Measurements from ENCODE around the gene LARP1.
"Not testable (repeated sequence)": the region's sequence is repeated elsewhere in the genome, so short reads cannot be mapped to it uniquely, and the experiment has no call there.

The LARP1 gene

DNA sequence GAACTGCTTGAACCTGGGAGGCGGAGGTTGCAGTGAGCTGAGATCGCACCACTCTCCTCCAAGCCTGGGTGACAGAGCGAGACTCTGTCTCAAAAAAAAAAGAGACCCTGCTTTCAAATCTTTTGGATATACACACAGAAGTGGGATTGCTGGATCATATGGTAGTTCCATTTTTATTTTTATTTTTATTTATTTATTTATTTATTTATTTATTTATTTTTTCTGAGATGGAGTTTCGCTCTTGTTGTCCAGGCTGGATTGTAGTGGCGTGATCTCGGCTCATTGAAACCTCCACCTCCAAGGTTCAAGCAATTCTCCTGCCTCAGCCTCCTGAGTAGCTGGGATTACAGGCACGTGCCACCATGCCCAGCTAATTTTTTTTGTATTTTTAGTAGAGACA, 19.8 kb upstream of the LARP1 start:
- not testable (repeated sequence) for DNase-seq

DNA sequence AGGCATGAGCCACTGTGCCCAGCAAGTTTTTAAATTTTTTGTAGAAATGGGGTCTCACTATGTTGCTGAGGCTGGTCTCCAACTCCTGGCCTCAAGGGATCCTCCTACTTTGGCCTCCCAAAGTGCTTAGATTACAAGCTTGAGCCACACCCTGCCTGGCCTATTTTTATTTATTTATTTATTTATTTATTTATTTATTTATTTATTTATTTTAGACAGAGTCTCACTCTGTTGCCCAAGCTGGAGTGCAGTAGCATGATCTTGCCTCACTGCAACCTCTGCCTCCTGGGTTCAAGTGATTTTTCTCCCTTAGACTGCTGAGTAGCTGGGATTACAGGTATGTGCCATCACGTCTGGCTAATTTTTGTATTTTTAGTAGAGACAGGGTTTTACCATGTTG, 18.8 kb upstream of the LARP1 start:
- not testable (repeated sequence) for DNase-seq

GRCh38 chr5:154737667-154738320, 17.4 kb upstream of the LARP1 start:
- no peak for DNase-seq

GRCh38 chr5:154740483-154740882, 14.7 kb upstream of the LARP1 start:
- peak; percentile 49 for DNase-seq

GRCh38 chr5:154740957-154741356, 14.2 kb upstream of the LARP1 start:
- DNase-seq = peak; percentile 73

DNA sequence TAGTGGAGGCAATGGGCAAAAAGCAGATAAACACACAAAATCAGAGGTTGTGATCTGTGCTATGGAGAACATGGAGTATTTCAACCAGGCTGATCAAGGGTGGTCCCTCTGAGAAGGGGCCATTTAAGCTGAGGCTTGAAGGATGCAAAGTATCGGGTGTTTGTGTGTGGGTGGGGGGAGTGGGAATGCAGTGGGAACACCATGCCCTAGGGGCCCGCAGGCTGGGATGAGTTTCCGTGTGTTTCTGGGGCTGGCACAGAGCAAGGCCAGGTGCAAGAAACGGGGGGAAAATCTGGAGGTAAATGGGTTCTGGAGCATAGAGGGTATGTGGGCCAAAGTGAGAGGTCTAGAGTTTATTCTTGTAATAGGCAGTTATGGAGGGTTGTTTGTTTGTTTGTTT, 13.8 kb upstream of the LARP1 start:
- no peak for DNase-seq

DNA sequence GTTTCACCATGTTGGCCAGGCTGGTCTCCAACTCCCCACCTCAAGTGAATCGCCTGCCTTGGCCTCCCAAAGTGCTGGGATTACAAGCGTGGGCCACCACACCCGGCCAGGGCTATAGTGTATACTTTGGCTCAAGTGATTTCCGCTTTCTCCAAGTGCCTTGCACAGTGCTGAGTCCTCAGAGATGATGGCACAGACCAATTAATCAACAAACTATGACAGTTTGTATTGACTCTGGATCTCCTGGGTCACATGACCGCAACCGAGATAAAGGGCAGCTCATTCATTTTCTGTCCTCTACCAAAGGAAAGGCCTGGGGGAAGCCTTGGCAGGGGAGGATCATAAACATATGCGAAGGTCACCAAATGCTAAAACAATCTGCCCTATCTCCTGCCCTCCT, 11.4 kb upstream of the LARP1 start:
- no peak for DNase-seq

GRCh38 chr5:154745349-154745748, 9.8 kb upstream of the LARP1 start:
- no peak for DNase-seq

GRCh38 chr5:154749491-154749890, 5.7 kb upstream of the LARP1 start:
- DNase-seq = no peak

DNA sequence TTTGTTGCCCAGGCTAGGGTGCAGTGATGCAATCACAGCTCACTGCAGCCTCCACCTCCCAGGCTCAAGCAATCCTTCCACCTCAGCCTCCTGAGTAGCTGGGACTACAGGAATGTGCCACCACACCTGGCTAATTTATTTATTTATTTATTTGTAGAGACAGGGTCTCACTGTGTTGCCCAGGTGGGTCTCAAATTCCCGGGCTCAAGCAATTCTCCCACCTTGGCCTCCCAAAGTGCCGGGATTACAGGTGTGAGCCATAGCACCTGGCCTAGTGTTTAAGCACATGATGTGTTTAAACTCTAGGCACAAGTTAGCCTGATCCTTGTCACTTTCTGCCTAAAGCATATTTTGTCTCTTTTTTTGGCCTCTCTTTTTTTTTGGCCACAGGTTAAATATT, 4.5 kb upstream of the LARP1 start:
- DNase-seq = not testable (repeated sequence)

GRCh38 chr5:154751854-154752253, 3.3 kb upstream of the LARP1 start:
- DNase-seq = no peak

DNA sequence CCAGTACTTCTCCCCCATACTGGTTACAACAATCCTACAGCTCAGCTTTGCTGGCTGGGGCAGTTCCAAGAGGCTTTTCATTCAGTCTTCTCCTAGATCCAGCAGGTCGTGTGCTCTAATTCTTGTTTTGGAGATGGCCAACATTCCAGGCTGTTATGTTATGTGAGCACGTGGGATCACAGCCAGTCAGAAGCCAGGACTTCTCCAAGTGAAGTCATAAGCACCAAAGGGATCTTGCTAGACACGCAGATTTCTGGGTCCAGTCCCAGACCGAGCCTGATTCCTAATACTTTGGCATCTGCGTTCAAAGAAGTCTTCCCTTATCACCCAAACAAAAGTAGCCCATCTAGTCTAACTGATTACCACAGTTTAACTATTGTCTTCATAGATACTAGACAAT, 1.4 kb upstream of the LARP1 start:
- DNase-seq = peak; percentile 38

- peak; percentile 100 for DNase-seq
These were observed 467 bp upstream of the LARP1 start for GRCh38 chr5:154754460-154755360.

DNA sequence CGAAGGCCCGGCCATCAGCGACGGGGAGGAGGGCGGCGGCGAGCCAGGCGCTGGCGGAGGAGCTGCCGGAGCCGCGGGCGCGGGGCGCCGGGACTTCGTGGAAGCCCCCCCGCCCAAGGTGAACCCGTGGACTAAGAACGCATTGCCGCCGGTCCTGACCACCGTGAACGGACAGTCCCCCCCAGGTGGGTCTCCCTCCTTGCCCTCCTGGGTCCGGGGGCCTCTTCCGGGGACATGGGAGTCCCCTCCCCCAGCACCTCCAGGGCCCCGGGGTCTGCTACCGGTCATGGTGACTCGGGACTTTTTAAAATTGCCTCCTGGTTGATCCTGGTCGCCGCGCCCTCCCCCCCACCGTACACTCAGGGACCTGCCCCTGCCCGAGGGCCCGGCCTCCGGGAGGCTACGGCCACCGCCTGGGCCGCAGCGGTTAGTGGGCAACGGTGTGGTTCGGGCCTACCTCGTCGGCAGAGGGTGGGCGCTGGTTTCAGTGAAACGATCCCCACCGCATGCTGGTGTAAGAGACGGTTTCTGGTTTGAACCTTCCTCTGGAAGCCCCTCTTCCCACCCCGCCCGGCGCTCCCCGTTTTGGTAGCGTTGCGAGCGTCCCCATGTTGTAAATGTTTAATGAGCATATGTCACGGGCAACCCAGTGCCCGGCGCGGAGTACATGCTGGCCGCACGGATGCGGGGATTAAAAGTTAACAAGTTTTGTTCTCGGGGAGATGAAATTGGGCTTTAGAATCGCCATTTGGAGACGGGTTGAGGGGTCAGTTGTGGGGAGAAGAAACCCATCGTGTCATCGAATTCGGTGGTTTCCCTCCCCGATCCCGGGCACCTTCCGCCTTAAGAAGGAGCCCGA, 1.1 kb downstream of the LARP1 start:
- peak; percentile 76 for DNase-seq

GRCh38 chr5:154756868-154757813, 2.0 kb downstream of the LARP1 start:
- peak; percentile 82 for DNase-seq

- peak; percentile 91 for DNase-seq
These were observed 2.7 kb downstream of the LARP1 start for GRCh38 chr5:154757814-154758406.

DNA sequence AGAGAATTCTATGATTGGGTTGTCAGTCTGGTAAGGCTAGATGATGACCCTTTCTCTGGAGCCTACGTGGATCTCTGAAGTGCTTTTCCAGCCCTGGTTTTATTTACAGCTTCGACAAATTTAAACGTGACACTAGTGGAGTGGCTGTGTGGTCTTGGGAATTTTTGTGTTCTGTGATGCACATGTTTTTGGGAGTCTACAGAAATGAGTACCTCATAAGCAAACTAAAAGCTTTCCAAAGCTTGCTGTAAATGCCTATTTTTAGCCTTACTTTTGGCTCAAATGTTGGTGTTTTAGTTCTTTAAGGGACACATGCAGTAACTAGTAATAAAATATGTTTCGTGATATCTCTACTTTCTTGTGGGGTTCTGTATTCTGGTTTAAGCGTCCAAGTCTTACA, 3.3 kb downstream of the LARP1 start:
- no peak for DNase-seq

DNA sequence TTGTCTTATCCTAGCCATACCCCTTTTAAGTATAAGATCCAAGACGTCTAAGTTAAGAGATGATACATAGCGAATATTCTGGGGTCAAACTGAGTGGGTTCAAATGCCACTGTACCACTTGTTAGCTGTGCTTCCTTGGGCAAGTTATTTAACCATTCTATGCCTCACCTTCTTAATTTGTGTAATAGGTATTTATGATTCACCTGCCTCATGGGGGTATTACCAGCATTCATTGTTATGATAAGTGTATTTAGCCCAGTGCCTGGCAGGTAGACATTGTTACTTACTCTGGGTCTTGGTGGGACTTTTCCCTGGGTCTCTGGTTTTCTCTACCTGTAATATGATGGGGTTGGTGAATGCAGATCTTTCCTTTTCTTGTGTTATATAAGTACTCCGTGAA, 3.8 kb downstream of the LARP1 start:
- DNase-seq = no peak

DNA sequence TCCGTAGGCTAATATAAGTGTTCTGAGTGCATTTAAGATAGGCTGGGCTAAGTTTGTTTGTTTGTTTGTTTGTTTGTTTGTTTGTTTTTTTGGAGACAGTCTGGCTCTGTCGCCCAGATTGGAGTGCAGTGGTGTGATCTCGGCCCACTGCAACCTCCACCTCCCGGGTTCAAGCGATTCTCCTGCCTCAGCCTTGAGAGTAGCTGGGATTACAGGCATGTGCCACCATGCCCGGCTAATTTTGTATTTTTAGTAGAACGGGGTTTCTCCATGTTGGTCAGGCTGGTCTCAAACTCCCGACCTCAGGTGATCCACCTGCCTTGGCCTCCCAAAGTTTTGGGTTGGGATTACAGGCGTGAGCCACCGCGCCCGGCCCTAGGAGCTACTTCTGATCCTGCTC, 4.7 kb downstream of the LARP1 start:
- not testable (repeated sequence) for DNase-seq

DNA sequence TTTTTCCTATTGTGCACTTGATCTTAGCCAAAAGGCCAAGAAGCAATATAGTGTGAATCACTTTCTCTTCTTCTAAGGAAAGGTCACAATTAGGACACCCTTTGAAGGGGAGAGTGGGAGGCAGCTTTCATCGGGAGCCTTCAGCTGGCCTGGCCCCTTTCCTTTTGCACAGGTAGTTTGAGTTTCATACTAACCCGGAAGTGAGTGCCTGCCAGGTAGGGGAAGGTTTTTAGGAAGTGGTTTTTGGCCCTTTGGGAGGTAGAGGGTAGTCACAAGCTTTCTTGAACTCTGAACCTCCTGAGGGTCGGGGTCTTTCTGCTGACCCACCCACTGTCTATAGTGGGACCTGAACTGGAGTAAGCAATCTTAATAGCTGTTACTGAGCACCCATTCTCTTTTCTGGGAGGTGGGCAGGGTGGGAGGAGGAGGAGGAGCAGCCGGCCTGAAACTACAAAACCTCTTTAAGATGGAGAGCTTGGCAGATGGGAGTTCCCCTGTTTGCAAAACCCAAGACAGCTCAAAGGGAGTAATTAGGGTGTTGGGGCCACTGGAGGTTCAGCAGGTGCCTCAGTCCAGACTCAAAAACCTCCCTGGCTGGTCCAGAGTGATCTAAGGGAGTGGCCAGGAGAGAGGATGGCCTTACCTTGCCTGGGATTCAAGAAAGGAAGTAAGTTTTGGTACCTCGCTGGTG, 6.0 kb downstream of the LARP1 start:
- DNase-seq = peak; percentile 16

DNA sequence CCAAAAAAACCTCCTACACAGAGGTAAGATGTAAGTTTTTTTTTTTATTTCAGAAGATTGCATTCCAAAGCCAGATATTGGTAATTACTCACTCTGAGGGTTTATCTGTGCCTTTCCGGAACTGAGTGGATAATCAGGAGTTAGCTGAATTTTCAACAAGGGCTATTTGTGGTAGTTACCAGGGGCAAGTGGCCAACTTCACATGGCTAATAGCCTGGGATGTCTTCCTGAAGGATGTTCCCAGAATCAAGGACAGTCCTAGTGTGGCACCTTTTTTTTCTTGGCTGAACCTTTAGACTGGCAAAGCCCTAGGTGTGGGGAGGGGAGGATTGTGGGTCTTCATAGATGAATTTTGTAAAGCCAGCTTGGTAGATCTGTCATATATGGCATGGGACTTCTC, 7.1 kb downstream of the LARP1 start:
- no peak for DNase-seq

All from NCI-H69 (cell line).